Esophagus squamous epithelium (tissue), 5 donors: ENCODE data around the gene TAF6. TPM values are rescaled to one million over a fixed set of nuclear protein-coding genes. Genes with fewer than 3 reads are reported as not detected.

ENCODE experiments used
- DNase-seq: peaks from one replicate; lab custom pipeline; 2025; lab: John Stamatoyannopoulos, UW
- H3K27ac ChIP-seq, 4 donors: fragments of 200-600 bp; sonication (generic); one replicate each; pipeline ENCODE4 v1.5.1; 2016 to 2019; ENCODE audit warnings: mild to moderate bottlenecking in 1 of 4
- H3K27me3 ChIP-seq, 4 donors: fragments of 200-600 bp; sonication (generic); 1 replicate in 3 of 4; 2 replicates in 1 of 4; pipeline versions ENCODE4 v1.5.1 to v1.6.0; 2017 to 2021; ENCODE audit warnings: antibody characterized with exemption in 1 of 4
- H3K36me3 ChIP-seq, 3 donors: fragments of 200-600 bp; sonication (generic); one replicate each; pipeline ENCODE4 v1.5.1; 2016 to 2019
- H3K4me1 ChIP-seq, 3 donors: fragments of 200-600 bp; sonication (generic); one replicate each; pipeline ENCODE4 v1.5.1; 2017 to 2019
- H3K4me3 ChIP-seq, 4 donors: fragments of 200-600 bp; sonication (generic); 1 replicate in 3 of 4; 2 replicates in 1 of 4; pipeline ENCODE4 v1.5.1; 2016 to 2019; ENCODE audit warnings: mild to moderate bottlenecking in 2 of 4, moderate library complexity in 1 of 4
- H3K9me3 ChIP-seq, 3 donors: fragments of 200-600 bp; sonication (generic); one replicate each; pipeline ENCODE4 v1.5.1; 2016 to 2019
- CTCF ChIP-seq, 6 experiments: fragments of 450-650 bp in 4 of 6; fragments of 200-600 bp in 2 of 6; sonication (generic) in 2 of 6; IDR thresholded peaks; one replicate each; pipeline ENCODE4 v1.5.1; 2016 to 2019; ENCODE audit warnings: antibody characterized with exemption in 6 of 6, mild to moderate bottlenecking in 4 of 6, moderate library complexity in 4 of 6
- POLR2A ChIP-seq, 4 donors: fragments of 450-650 bp; IDR thresholded peaks; one replicate each; pipeline ENCODE4 v1.6.1; 2017; ENCODE audit warnings: antibody characterized with exemption in 4 of 4, mild to moderate bottlenecking in 4 of 4, moderate library complexity in 3 of 4
- WGBS, 2 donors: methylation state at CpG; one replicate each; pipeline ENCODE4 v1.1.5; 2018; 5-methylcytosine and 5-hydroxymethylcytosine counted together
- intact Hi-C: fragments of 100-400 bp; cut with DNase I; formaldehyde crosslinking; loops from one replicate; pipeline ENCODE4 v1.15.0; 2022
- total RNA-seq, 4 donors: library from RNA; depleted of rRNA; stranded (reverse); fragments of >200 nt; gene quantifications; one replicate each; pipeline ENCODE4 v1.1.0, GENCODE V29; 2016
- donor health status: DM: yes; HTN: yes; CAD: no.

TAF6 gene
- total RNA-seq, 4 donors from 2014 or later = 24.4 to 40.6 (median 30.5) TPM

DNA sequence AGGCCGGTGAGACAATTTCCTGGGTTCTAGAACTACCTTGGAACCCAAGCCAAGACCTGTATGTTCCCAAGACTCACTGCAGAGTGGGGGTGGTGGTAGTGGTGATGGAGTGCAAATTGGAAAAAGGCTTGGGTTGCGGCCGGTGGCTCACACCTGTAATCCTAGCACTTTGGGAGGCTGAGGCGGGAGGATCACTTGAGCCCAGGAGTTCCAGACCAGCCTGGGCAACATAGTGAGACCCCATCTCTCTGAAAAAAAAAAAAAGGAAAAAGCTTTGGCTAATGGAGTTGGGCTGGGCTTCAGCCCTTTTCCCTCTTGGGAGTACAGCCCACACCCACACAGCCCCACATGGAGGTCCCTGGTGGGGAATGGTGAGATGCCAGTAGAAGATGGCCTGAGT lies 13.6 kb downstream of the TAF6 start:
- no peak for TF ChIP-seq POLR2A (IDR thresholded peaks at IDR 0.05)
- no peak for TF ChIP-seq CTCF (IDR thresholded peaks at IDR 0.05)
- H3K27ac ChIP-seq = no peak overlapping the region
- no peak for DNase-seq
- no peak overlapping the region for H3K4me3 ChIP-seq
- H3K9me3 ChIP-seq = no peaks in the 10 kb centered on the region
- intact Hi-C loops = no loop called here
- 89 to 94% methylated on average over 3 to 4 of the region's 4 CpGs for WGBS, 2 donors
- peaks cover 23 to 76% (median 28%) of the 10 kb centered on the region in 3 donors for H3K36me3 ChIP-seq
- peaks cover 4 to 15% (median 4%) of the 10 kb centered on the region in 3 donors for H3K4me1 ChIP-seq
- H3K27me3 ChIP-seq = no peaks in the 10 kb centered on the region

DNA sequence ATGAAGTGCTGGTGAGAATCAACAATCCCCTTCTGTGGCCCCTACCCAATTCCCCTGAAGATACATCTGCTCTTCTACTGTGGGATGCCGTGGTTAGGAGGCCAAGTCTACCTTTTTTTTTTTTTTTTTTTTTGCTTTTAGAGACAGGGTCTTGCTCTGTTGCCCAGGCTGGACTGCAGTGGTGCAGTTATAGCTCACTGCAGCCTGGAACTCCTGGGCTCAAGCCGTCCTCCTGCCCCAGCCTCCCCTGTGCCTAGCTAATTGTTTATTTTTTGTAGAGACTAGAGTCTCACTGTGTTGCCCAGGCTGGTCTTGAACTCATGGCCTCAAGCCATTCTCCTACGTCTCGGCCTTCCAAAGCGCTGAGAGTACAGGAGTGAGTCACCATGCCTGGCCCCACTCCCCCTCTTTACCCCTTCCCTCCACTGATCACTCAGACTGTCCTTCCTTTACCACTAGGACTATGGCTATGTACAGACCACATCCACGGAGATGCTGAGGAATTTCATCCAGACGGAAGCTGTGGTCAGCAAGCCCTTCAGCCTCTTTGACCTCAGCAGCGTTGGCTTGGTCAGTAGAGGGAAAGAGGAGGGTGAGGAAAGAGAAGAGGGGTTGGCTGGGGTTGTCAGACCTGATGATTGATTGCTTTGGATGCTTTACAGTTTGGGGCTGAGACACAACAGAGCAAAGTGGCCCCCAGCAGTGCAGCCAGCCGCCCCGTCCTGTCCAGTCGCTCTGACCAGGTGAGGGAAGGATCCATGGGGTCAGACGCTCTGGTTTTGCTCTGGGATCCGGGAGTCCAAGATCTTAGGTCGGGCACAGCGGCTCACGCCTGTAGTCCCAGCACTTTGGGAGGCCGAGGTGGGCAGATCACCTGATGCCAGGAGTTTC lies 16.0 kb downstream of the TAF6 start:
- H3K4me1 ChIP-seq = peaks cover 12 to 35% (median 12%) of the 10 kb centered on the region in 3 donors
- intact Hi-C loops = no loop called here
- 78 to 83% methylated on average over 9 to 13 of the region's 17 CpGs for WGBS, 2 donors
- no peaks in the 10 kb centered on the region for H3K27me3 ChIP-seq
- no peaks in the 10 kb centered on the region for H3K9me3 ChIP-seq
- H3K36me3 ChIP-seq = peaks cover 24 to 67% (median 30%) of the 10 kb centered on the region in 3 donors
- H3K4me3 ChIP-seq = no peak overlapping the region
- H3K27ac ChIP-seq = no peak overlapping the region
- no peak for DNase-seq
- TF ChIP-seq CTCF (IDR thresholded peaks at IDR 0.05) = no peak
- no peak for TF ChIP-seq POLR2A (IDR thresholded peaks at IDR 0.05)

- no peaks in the 10 kb centered on the region for H3K9me3 ChIP-seq
- intact Hi-C loops = no loop called here
- no peaks in the 10 kb centered on the region for H3K27me3 ChIP-seq
- WGBS, 2 donors = 0 to 2% methylated on average over 4 to 18 of the region's 80 CpGs
- peak within 1 kb of the TSS; percentile 51 to 94 (median 76) for H3K4me3 ChIP-seq
- H3K36me3 ChIP-seq = peaks cover 22 to 67% (median 46%) of the 10 kb centered on the region in 3 donors
- peaks cover 12 to 40% (median 12%) of the 10 kb centered on the region in 3 donors for H3K4me1 ChIP-seq
- peak within 1 kb of the TSS; percentile 91 to 99 (median 98) for H3K27ac ChIP-seq
- TF ChIP-seq POLR2A (IDR thresholded peaks at IDR 0.05) (peak in 1 of 4 donors; percentile 28), CTCF (IDR thresholded peaks at IDR 0.05) (peak in 2 of 6 experiments; percentile 2 to 6)
- DNase-seq = peak; percentile 89
Measured at GRCh38 chr7:100101016-100101862, 17.9 kb downstream of the TAF6 start, which contains the start of the genes AP4M1 and MCM7. Gene AP4M1, plus strand, starts transcription at chr7:100101643. Its CDS starts 72 bp downstream, at chr7:100101715. Gene MCM7, minus strand, starts transcription at chr7:100101397. Its CDS starts 103 bp downstream, at chr7:100101294.

DNA sequence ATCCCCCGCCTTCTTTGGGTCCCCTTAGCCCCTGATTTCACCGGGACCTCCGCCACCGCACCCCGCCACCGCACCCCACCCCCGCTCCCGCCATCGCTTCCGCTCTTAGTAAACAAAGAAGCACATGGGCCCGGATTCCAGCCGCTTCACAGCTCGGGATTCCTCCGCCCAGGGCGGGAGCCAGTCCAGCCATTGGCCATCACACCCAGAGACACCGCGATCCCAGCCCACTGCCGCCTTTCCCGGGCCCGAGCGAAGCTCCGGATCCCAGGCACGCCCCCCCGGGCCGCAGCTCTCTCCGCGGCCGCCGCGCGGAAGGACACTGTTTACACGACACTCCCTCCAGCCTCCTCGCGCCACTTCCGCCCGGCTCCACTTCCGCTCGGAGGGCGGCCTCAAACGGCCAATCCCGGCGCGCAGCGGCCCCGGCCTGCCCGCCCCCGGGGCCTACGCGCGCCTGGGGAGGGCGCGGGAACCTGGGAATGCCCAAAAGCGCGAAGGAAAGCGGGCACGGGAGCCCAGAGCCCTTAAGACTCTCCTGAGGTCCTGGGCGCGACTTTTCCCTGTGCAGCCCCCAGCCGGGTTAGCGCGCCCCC lies 18.6 kb downstream of the TAF6 start:
- DNase-seq = peak; percentile 47
- Histone ChIP-seq H3K9me3 (no peaks in the 10 kb centered on the region), H3K4me3 (peak overlapping the region; percentile 51 to 94 (median 76)), H3K27ac (peak overlapping the region; percentile 91 to 99 (median 98)), H3K27me3 (no peaks in the 10 kb centered on the region), H3K36me3 (peaks cover 26 to 67% (median 50%) of the 10 kb centered on the region in 3 donors), H3K4me1 (peaks cover 12 to 40% (median 12%) of the 10 kb centered on the region in 3 donors)
- intact Hi-C loops = no loop called here
- 0 to 2% methylated on average over 6 to 7 of the region's 61 CpGs for WGBS, 2 donors
- peak in 1 of 6 experiments; percentile 12 for TF ChIP-seq CTCF (IDR thresholded peaks at IDR 0.05)
- TF ChIP-seq POLR2A (IDR thresholded peaks at IDR 0.05) = peak in 1 of 4 donors; percentile 53
